ENCODE data around the gene PHTF2.

The PHTF2 gene

DNA sequence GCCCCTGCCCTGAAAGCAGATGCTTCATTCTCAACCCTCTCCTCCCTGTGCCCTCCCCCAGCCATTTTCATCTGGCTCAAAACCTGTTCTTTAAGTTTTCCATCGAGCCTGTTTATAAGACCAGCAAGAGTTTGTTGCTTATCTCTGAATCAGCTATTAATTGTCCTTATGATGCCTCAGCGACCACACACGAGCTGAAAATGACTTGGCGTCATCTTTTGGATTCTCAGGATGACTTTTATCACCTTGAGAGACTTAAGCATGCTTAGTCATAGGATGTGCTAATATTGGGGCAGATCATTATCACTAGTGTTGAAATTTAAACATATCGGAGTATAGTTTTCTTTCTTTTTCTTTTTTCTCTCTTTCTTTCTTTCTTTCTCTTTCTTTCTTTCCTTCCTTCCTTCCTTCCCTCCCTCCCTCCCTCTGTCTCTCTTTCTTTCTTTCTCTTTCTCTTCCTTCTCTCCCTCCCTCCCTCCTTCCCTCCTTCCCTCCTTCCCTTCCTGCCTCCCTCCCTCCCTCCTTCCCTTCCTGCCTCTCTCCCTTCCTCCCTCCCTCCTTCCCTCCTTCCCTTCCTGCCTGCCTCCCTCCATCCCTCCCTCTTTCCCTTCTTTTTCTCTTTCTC, 184.5 kb downstream of the PHTF2 start:
- H3K4me3 ChIP-seq (replicated peaks; ENCODE audit: insufficient read depth, low read length), result no peak overlapping the region
- TF ChIP-seq, protein P1, sequence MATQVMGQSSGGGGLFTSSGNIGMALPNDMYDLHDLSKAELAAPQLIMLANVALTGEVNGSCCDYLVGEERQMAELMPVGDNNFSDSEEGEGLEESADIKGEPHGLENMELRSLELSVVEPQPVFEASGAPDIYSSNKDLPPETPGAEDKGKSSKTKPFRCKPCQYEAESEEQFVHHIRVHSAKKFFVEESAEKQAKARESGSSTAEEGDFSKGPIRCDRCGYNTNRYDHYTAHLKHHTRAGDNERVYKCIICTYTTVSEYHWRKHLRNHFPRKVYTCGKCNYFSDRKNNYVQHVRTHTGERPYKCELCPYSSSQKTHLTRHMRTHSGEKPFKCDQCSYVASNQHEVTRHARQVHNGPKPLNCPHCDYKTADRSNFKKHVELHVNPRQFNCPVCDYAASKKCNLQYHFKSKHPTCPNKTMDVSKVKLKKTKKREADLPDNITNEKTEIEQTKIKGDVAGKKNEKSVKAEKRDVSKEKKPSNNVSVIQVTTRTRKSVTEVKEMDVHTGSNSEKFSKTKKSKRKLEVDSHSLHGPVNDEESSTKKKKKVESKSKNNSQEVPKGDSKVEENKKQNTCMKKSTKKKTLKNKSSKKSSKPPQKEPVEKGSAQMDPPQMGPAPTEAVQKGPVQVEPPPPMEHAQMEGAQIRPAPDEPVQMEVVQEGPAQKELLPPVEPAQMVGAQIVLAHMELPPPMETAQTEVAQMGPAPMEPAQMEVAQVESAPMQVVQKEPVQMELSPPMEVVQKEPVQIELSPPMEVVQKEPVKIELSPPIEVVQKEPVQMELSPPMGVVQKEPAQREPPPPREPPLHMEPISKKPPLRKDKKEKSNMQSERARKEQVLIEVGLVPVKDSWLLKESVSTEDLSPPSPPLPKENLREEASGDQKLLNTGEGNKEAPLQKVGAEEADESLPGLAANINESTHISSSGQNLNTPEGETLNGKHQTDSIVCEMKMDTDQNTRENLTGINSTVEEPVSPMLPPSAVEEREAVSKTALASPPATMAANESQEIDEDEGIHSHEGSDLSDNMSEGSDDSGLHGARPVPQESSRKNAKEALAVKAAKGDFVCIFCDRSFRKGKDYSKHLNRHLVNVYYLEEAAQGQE (IDR thresholded peaks at IDR 0.05; ENCODE audit: insufficient replicate concordance, low read depth), result no peak
- no peak for TF ChIP-seq SPI1 (IDR thresholded peaks at IDR 0.05; ENCODE audit: borderline replicate concordance, low read depth)
- TF ChIP-seq, protein P2, sequence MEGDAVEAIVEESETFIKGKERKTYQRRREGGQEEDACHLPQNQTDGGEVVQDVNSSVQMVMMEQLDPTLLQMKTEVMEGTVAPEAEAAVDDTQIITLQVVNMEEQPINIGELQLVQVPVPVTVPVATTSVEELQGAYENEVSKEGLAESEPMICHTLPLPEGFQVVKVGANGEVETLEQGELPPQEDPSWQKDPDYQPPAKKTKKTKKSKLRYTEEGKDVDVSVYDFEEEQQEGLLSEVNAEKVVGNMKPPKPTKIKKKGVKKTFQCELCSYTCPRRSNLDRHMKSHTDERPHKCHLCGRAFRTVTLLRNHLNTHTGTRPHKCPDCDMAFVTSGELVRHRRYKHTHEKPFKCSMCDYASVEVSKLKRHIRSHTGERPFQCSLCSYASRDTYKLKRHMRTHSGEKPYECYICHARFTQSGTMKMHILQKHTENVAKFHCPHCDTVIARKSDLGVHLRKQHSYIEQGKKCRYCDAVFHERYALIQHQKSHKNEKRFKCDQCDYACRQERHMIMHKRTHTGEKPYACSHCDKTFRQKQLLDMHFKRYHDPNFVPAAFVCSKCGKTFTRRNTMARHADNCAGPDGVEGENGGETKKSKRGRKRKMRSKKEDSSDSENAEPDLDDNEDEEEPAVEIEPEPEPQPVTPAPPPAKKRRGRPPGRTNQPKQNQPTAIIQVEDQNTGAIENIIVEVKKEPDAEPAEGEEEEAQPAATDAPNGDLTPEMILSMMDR (IDR thresholded peaks at IDR 0.05; ENCODE audit: insufficient read depth, low read length), result no peak
- no peak for TF ChIP-seq POLR2AphosphoS5 (IDR thresholded peaks at IDR 0.05; ENCODE audit: low read depth)
- no peak for TF ChIP-seq GABPA (IDR thresholded peaks at IDR 0.05; ENCODE audit: low read depth)
- DNase-seq (ENCODE audit: low read depth in 1 of 2, low spot score in 1 of 2), result no peak
- H3K27ac ChIP-seq (replicated peaks), result no peak overlapping the region
- H3K27me3 ChIP-seq (ENCODE audit: insufficient read depth, poor library complexity, severe bottlenecking), result no peaks in the 10 kb centered on the region

DNA sequence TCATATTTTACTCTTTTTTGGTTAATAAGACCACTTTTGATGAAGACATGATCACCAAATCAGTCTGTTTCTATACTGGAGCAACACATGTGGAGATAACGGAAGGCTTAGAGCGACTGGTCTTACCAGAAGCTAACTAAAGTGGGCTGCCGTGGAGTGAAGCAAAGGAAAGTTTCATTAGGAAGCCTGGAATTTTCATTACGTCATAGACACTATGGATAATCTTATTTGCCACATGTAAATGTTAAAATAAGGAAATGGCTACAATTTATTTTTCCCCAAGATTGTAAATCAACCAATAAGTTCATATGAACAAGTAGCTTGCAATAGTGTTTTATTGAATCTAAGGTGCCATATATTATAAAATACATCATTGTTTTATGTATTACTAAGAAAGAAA, 185.4 kb downstream of the PHTF2 start:
- no peaks in the 10 kb centered on the region for H3K27me3 ChIP-seq (ENCODE audit: insufficient read depth, poor library complexity, severe bottlenecking)
- TF ChIP-seq SPI1 (IDR thresholded peaks at IDR 0.05; ENCODE audit: borderline replicate concordance, low read depth), result no peak
- TF ChIP-seq, protein P2 (IDR thresholded peaks at IDR 0.05; ENCODE audit: insufficient read depth, low read length), result no peak
- TF ChIP-seq, protein P1 (IDR thresholded peaks at IDR 0.05; ENCODE audit: insufficient replicate concordance, low read depth), result no peak
- TF ChIP-seq POLR2AphosphoS5 (IDR thresholded peaks at IDR 0.05; ENCODE audit: low read depth), result no peak
- TF ChIP-seq GABPA (IDR thresholded peaks at IDR 0.05; ENCODE audit: low read depth), result no peak
- DNase-seq (ENCODE audit: low read depth in 1 of 2, low spot score in 1 of 2), result no peak
- no peak overlapping the region for H3K4me3 ChIP-seq (replicated peaks; ENCODE audit: insufficient read depth, low read length)
- no peak overlapping the region for H3K27ac ChIP-seq (replicated peaks)

DNA sequence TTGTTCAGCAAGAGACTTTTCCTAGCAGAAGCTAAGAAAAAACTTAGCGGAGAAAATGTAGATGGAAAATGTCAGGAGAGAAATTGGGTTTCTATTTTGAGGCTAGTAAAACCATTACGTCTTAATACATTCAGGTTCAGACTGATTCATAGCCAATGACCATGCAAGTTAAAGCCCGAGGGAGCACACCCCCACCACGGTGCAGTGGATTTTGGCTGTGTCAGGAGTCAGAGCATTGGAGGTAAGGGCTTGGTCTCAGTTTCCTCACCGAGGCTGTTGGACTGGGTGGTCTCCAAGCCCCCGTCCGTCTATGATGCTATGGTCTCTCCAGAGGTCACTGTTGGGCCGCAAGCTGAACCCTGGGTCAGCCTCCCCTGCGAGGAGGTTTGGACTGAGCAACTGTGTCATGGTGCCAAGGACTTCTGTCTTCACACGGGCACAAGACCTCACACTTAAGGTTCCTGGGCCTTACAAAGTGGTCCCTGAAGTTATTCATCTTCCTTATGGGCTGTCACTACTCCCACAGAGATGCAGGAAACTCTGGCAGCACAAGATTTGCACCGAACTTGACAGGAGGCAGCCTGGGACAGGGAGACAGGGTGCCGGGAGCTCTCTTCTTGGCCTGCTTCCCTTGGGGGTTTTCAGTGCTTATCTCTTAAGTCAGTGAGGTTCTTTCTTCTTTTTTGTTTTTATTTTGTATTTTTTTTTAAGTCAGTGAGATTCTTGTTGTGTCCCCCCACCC, 186.8 kb downstream of the PHTF2 start:
- no peak overlapping the region for H3K27ac ChIP-seq (replicated peaks)

More for the DNA sequence above, 186.8 kb downstream of the PHTF2 start:
- no peak for DNase-seq (ENCODE audit: low read depth in 1 of 2, low spot score in 1 of 2)
- no peak overlapping the region for H3K4me3 ChIP-seq (replicated peaks; ENCODE audit: insufficient read depth, low read length)
- TF ChIP-seq GABPA (IDR thresholded peaks at IDR 0.05; ENCODE audit: low read depth) (no peak), SPI1 (IDR thresholded peaks at IDR 0.05; ENCODE audit: borderline replicate concordance, low read depth) (no peak), POLR2AphosphoS5 (IDR thresholded peaks at IDR 0.05; ENCODE audit: low read depth) (no peak)
- TF ChIP-seq, protein P2 (IDR thresholded peaks at IDR 0.05; ENCODE audit: insufficient read depth, low read length), result no peak
- TF ChIP-seq, protein P1 (IDR thresholded peaks at IDR 0.05; ENCODE audit: insufficient replicate concordance, low read depth), result no peak
- no peaks in the 10 kb centered on the region for H3K27me3 ChIP-seq (ENCODE audit: insufficient read depth, poor library complexity, severe bottlenecking)
